Diencephalon (tissue), 1 donor: Measurements from ENCODE around the gene GNA12. TPM values are rescaled to one million over a fixed set of nuclear protein-coding genes. Genes with fewer than 3 reads are reported as not detected.

ENCODE experiments used
- total RNA-seq: library from RNA; depleted of rRNA; stranded (reverse); fragments of >200 nt; gene quantifications from one replicate; pipeline ENCODE4 v1.2.3, GENCODE V29; 2014

Gene GNA12
- 33.7 TPM for total RNA-seq

GRCh38 chr7:2844153-2845033, at the start of gene GNA12:
GNA12 (minus strand) TSS chr7:2844308; CDS start chr7:2844161, 147 bp downstream.

GRCh38 chr7:2687881-2688318, 156.2 kb downstream of the GNA12 start, which contains the start of gene AMZ1:
AMZ1 (plus strand) TSS chr7:2688202; CDS start chr7:2700452, 12,250 bp downstream.

Other genes starting within 250 kb of the GNA12 start
- gene TTYH3, start 212.3 kb downstream of the GNA12 start, total RNA-seq = 44.8 TPM
- gene AMZ1, start 156.1 kb downstream of the GNA12 start, total RNA-seq = 4.4 TPM
- gene CARD11, start 199.6 kb upstream of the GNA12 start, total RNA-seq = 0.46 TPM